ENCODE data around the gene S100A4.

- TF ChIP-seq, protein P1, sequence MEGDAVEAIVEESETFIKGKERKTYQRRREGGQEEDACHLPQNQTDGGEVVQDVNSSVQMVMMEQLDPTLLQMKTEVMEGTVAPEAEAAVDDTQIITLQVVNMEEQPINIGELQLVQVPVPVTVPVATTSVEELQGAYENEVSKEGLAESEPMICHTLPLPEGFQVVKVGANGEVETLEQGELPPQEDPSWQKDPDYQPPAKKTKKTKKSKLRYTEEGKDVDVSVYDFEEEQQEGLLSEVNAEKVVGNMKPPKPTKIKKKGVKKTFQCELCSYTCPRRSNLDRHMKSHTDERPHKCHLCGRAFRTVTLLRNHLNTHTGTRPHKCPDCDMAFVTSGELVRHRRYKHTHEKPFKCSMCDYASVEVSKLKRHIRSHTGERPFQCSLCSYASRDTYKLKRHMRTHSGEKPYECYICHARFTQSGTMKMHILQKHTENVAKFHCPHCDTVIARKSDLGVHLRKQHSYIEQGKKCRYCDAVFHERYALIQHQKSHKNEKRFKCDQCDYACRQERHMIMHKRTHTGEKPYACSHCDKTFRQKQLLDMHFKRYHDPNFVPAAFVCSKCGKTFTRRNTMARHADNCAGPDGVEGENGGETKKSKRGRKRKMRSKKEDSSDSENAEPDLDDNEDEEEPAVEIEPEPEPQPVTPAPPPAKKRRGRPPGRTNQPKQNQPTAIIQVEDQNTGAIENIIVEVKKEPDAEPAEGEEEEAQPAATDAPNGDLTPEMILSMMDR (IDR thresholded peaks at IDR 0.05) = no peak
- no peak for TF ChIP-seq E2F1 (CRISPR knock-in tag; IDR thresholded peaks at IDR 0.05)
- TF ChIP-seq NFYB (CRISPR knock-in tag; conservative IDR thresholded peaks at IDR 0.05; ENCODE audit: low read depth) = no peak
- TF ChIP-seq CBFB (CRISPR knock-in tag; IDR thresholded peaks at IDR 0.05; ENCODE audit: low read depth) = no peak
- TF ChIP-seq IRF2 (CRISPR knock-in tag; IDR thresholded peaks at IDR 0.05; ENCODE audit: borderline replicate concordance, low read depth) = no peak
- TF ChIP-seq ZNF121 (CRISPR knock-in tag; IDR thresholded peaks at IDR 0.05) = no peak
- TF ChIP-seq ESRRA (CRISPR knock-in tag; IDR thresholded peaks at IDR 0.05; ENCODE audit: borderline replicate concordance) = no peak
These were observed 41.7 kb upstream of the S100A4 start for GRCh38 chr1:153587314-153587713.

All from WTC11 (cell line).